Lung (tissue), 12 donors: Measurements from ENCODE around the gene HSPA1L. TPM values are rescaled to one million over a fixed set of nuclear protein-coding genes. Genes with fewer than 3 reads are reported as not detected.

Experiments used
- ATAC-seq: fragments of 200-7000 bp; cut with Tn5 transposase; one replicate; pipeline ENCODE4 v1.9.1; 2020; ENCODE audit warnings: moderate number of reproducible peaks; ENCODE audit not compliant: insufficient read depth, low FRiP score
- DNase-seq, 3 donors: peaks; one replicate each; pipeline ENCODE4 v3.0.0-alpha.2; 2013 to 2017
- H3K27ac ChIP-seq, 2 donors: one replicate each; pipeline ENCODE4 v1.5.1; 2013; ENCODE audit warnings: mild to moderate bottlenecking in 2 of 2, moderate library complexity in 2 of 2, control low read depth in 1 of 2, inconsistent platforms in 1 of 2, low read depth in 1 of 2, low read length in 1 of 2
- H3K27me3 ChIP-seq, 3 donors: one replicate each; pipeline ENCODE4 v1.5.1; 2013; ENCODE audit warnings: low read length in 2 of 3; ENCODE audit not compliant: control insufficient read depth in 3 of 3, insufficient read depth in 3 of 3
- H3K36me3 ChIP-seq, 4 donors: one replicate each; pipeline ENCODE4 v1.5.1; 2013; ENCODE audit warnings: low read length in 4 of 4, mild to moderate bottlenecking in 1 of 4, moderate library complexity in 1 of 4; ENCODE audit not compliant: control insufficient read depth in 4 of 4, insufficient read depth in 4 of 4
- H3K4me1 ChIP-seq, 5 donors: one replicate each; pipeline ENCODE4 v1.5.1; 2013; ENCODE audit warnings: low read length in 5 of 5, mild to moderate bottlenecking in 2 of 5, moderate library complexity in 1 of 5; ENCODE audit not compliant: control insufficient read depth in 5 of 5, insufficient read depth in 5 of 5
- H3K4me3 ChIP-seq: one replicate; pipeline ENCODE4 v1.5.1; 2013; ENCODE audit warnings: mild to moderate bottlenecking, control low read depth, moderate library complexity
- H3K9ac ChIP-seq, 2 donors: one replicate each; pipeline ENCODE4 v1.5.1; 2013; ENCODE audit warnings: low read length in 2 of 2, control low read depth in 1 of 2; ENCODE audit not compliant: insufficient read depth in 1 of 2
- H3K9me3 ChIP-seq, 4 donors: one replicate each; pipeline ENCODE4 v1.5.1; 2013; ENCODE audit warnings: low read length in 3 of 4, mild to moderate bottlenecking in 1 of 4, moderate library complexity in 1 of 4; ENCODE audit not compliant: control insufficient read depth in 4 of 4, insufficient read depth in 3 of 4
- CTCF ChIP-seq: IDR thresholded peaks from 2 replicates; pipeline ENCODE4 v1.5.1; 2012; ENCODE audit warnings: mild to moderate bottlenecking; ENCODE audit errors: control extremely low read depth, extremely low read depth
- WGBS, 2 donors: extraction: QIAGEN DNeasy Blood & Tissue Kit; methylation state at CpG; one replicate each; pipeline ENCODE4 v1.1.7; 2013; 5-methylcytosine and 5-hydroxymethylcytosine counted together
- polyA plus RNA-seq, 2 donors: library from polyadenylated mRNA; stranded (reverse); fragments of 200-250 nt; gene quantifications; one replicate each; pipeline ENCODE4 v1.2.1, GENCODE V29; 2013
- total RNA-seq, 2 donors: library from RNA; depleted of rRNA in 1 of 2; stranded (reverse); fragments of >200 nt in 1 of 2; gene quantifications; one replicate each; pipeline ENCODE4 v1.2.1, GENCODE V29; 2014 to 2021
- donor health status: control.
- donor health status: control.
- donor health status: Bipolar disorder and iron deficiency.
- donor health status: healthy.
- donor health status: DM: yes; HTN: yes; CAD: no.

The HSPA1L gene
- total and polyA plus RNA-seq, 4 donors: 1.0 to 2.3 (median 1.6) TPM

- H3K36me3 ChIP-seq: peaks cover 4 to 15% (median 9%) of the 10 kb centered on the region in 4 donors
- no peak overlapping the region for H3K9ac ChIP-seq
- H3K4me3 ChIP-seq: no peak overlapping the region
- H3K4me1 ChIP-seq: peaks cover 0 to 13% (median 5%) of the 10 kb centered on the region in 5 donors
- H3K27ac ChIP-seq: no peak overlapping the region
- H3K9me3 ChIP-seq: no peaks in the 10 kb centered on the region
- ATAC-seq: no peak
- no peak for DNase-seq
- no peaks in the 10 kb centered on the region for H3K27me3 ChIP-seq
- no peak for TF ChIP-seq CTCF
- 86 to 91% methylated on average over 3 of the region's 3 CpGs for WGBS, 2 donors
These were observed 23.1 kb downstream of the HSPA1L start for GRCh38 chr6:31792090-31792374.

GRCh38 chr6:31791324-31792089 lies 23.6 kb downstream of the HSPA1L start:
- Histone ChIP-seq H3K27me3 (no peaks in the 10 kb centered on the region), H3K9me3 (no peaks in the 10 kb centered on the region), H3K27ac (peak overlapping the region in 1 of 2 donors; percentile 26), H3K4me1 (peaks cover 0 to 13% (median 5%) of the 10 kb centered on the region in 5 donors), H3K36me3 (peaks cover 4 to 15% (median 7%) of the 10 kb centered on the region in 4 donors), H3K9ac (no peak overlapping the region), H3K4me3 (no peak overlapping the region)
- no peak for ATAC-seq
- TF ChIP-seq CTCF: peak; percentile 21
- DNase-seq: peak; percentile 68 to 76 (median 70)
- 71 to 75% methylated on average over 12 of the region's 12 CpGs for WGBS, 2 donors

DNA sequence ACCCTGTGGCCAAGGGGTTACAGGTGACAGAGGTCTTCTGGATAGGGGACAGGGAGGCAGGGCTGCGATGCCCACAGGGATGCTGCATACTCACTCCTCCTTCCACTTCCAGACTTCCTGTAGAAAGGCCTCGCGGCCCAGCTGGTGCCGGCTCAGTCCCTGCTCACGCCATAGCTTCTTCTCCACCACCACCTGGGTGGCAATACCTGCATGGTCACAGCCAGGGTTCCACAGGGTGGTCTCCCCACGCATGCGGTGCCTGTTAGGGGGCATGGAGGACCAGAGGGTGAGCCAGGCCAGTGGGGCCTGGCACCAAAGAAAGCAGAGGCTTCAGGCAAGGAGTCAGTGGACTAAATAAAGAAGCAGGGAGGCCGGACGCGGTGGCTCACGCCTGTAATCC lies 29.6 kb downstream of the HSPA1L start:
- Histone ChIP-seq H3K27ac (no peak overlapping the region), H3K36me3 (peaks cover 2 to 45% (median 20%) of the 10 kb centered on the region in 4 donors), H3K27me3 (no peaks in the 10 kb centered on the region), H3K9me3 (no peaks in the 10 kb centered on the region), H3K9ac (no peak overlapping the region), H3K4me1 (no peaks in the 10 kb centered on the region), H3K4me3 (no peak overlapping the region)
- TF ChIP-seq CTCF: no peak
- 96 to 100% methylated on average over 11 of the region's 11 CpGs for WGBS, 2 donors
- no peak for ATAC-seq
- no peak for DNase-seq
